Activated naive CD4-positive, alpha-beta T cell treated with anti-CD3 and anti-CD28 coated beads, Interleukin-2, amount 10 ng/mL, durations not matched to agents 5 hours and 36 hours (primary cell): ENCODE measurements around the gene ARRDC4. TPM values are rescaled to one million over a fixed set of nuclear protein-coding genes. Genes with fewer than 3 reads are reported as not detected.

Source experiments
- total RNA-seq, 2 experiments: library from RNA; stranded (reverse); gene quantifications; one replicate each; pipeline ENCODE4 v1.2.3, GENCODE V29; 2021

ARRDC4 gene
- under 1 TPM; 0.36 to 0.43 TPM for total RNA-seq

GRCh38 chr15:97960364-97961066 is at the start of gene ARRDC4:
Gene ARRDC4 (plus strand): TSS chr15:97960703. CDS start chr15:97960862, 159 bp downstream.

